GM19239 (cell line): ENCODE results near the gene XPNPEP1.

Experiments used
- DNase-seq: peaks from one replicate; pipeline ENCODE4 v3.0.0; 2011; ENCODE audit warnings: low spot score; ENCODE audit not compliant: insufficient read length
- FAIRE-seq: peaks from 2 replicates; lab custom pipeline; 2011; peaks lifted over from hg19 to GRCh38; lab: Jason Lieb, UNC

XPNPEP1 gene

GRCh38 chr10:109898007-109898406 lies 25.3 kb downstream of the XPNPEP1 start:
- FAIRE-seq: no peak

DNA sequence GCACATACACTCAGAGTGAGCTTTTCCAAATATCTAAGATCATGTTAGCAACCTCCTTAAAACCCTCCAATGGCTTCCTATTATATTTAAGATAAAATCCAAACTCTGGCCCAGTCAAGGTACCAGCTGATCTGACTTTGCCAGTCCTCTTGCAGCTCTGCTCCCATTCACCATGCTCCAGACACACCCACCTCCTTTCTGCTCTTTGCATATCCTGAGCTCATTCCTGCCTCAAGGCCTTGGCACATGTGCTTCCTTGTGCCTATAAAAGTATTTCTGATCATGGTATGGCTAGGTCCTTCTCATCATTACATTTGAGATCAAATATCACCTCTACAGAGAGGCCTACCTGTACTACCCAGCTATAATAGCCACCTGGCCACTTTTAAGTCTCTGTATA lies 27.5 kb downstream of the XPNPEP1 start:
- no peak for FAIRE-seq

More at GRCh38 chr10:109898007-109898406, 25.3 kb downstream of the XPNPEP1 start:
- no peak for DNase-seq

DNA sequence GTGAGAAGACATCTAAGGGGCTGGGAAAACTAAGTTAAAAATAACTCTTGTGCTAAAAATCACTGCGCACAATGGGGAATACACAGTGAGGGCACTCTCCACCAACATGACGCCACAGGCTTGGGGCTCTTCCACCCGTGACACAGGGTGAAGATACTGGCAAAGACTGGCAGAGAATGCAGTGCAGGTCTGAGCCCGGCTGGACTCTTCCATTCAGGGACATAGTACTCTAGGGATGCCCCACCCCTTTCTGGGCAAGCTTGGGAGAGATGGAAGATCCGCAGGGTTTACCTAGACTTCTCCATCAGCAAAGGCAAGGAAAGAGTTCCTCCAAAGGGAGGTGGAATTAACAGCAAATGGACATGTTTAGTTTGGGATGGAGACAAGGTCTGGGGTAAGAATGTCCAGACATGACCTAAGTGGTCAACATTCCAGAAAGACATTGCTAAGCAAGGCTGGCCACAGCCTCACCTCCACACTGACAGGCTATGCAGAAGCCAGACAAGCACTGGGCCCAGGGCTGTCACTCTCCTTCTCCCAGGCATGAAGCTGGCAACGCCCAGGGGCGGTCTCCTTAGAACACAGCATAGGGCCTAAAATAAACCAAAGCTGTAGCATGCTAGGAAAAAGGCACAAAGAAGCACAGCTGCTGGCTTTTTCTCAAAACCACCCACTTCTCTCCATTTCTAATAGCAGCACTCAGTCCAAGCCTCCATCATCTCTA lies 28.1 kb downstream of the XPNPEP1 start:
- DNase-seq (no peak), FAIRE-seq (no peak)

More for the DNA sequence above, 27.5 kb downstream of the XPNPEP1 start:
- DNase-seq: no peak

- FAIRE-seq (no peak), DNase-seq (no peak)
Measured at GRCh38 chr10:109894516-109894915, 28.8 kb downstream of the XPNPEP1 start.

DNA sequence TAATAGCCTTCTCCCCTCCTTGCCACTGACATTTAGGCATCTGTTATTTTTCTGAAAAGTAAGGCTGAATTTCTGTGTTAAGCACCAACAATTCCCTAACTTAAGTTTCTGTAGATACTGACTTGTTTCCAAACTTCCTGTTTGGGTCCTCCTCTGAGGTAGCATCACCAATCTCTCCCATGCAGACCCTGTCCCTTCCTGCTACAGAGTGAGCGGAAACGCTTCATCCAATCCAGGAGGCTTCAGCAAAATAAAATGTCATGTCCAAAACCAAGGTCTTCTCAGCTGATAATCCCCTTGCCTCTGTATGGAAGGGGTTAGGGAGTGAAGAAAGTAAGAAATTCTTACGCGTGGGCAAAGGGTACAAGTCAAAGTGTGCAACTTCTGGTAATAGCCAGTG lies 29.9 kb downstream of the XPNPEP1 start:
- DNase-seq: no peak
- no peak for FAIRE-seq

DNA sequence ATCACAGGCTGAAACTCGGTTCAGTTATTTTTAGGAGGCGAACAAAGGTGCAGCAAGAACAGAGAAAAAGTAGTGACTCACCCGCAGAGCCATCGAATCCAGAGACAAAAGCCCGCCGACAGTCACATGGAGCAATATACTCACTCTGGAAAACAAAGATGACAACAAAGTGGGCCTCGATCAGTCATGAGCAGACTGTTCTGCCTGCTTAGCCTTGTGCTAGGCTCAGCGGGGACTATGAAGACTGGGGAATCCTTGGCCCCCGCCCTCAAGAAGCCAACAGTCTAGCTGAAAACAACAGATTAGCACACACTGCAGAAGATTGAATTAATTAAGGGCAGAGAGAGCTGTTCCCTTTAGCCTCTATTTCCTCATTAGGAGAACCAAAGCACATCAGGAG lies 30.4 kb downstream of the XPNPEP1 start:
- no peak for FAIRE-seq
- no peak for DNase-seq

- DNase-seq: no peak
- peak; percentile 40 for FAIRE-seq
Measured at GRCh38 chr10:109892117-109892516, 31.2 kb downstream of the XPNPEP1 start.

GRCh38 chr10:109891105-109891504 lies 32.2 kb downstream of the XPNPEP1 start:
- DNase-seq (no peak), FAIRE-seq (no peak)

GRCh38 chr10:109889867-109890266 lies 33.4 kb downstream of the XPNPEP1 start:
- no peak for FAIRE-seq

GRCh38 chr10:109887776-109888175 lies 35.5 kb downstream of the XPNPEP1 start:
- DNase-seq (no peak), FAIRE-seq (no peak)

More at GRCh38 chr10:109889867-109890266, 33.4 kb downstream of the XPNPEP1 start:
- DNase-seq: no peak

DNA sequence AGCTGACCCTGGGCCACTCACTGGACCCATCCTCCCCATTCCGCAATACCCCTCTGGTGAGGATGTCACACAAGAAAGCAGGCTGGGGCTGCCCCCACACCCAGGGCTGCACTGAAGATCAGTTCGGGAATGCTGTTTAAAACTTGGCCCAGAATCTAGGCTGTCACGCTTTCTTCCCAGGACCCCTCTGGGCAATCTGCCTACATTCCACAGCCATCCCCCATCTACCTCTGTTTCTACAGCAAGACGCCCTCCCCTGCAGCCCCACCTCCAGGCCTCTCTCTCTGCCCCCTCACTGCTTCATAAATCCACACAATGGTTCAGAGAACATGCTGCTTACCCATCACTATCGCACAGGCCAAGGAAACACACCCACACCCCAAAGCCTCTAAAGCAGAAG lies 36.1 kb downstream of the XPNPEP1 start:
- DNase-seq (no peak), FAIRE-seq (no peak)

GRCh38 chr10:109886781-109887140 lies 36.5 kb downstream of the XPNPEP1 start:
- FAIRE-seq (no peak), DNase-seq (no peak)

- FAIRE-seq (no peak), DNase-seq (no peak)
Measured at GRCh38 chr10:109886037-109886780, 37.1 kb downstream of the XPNPEP1 start.

GRCh38 chr10:109883859-109884771 lies 39.2 kb downstream of the XPNPEP1 start:
- DNase-seq: peak; percentile 73
- FAIRE-seq: peak; percentile 91

DNA sequence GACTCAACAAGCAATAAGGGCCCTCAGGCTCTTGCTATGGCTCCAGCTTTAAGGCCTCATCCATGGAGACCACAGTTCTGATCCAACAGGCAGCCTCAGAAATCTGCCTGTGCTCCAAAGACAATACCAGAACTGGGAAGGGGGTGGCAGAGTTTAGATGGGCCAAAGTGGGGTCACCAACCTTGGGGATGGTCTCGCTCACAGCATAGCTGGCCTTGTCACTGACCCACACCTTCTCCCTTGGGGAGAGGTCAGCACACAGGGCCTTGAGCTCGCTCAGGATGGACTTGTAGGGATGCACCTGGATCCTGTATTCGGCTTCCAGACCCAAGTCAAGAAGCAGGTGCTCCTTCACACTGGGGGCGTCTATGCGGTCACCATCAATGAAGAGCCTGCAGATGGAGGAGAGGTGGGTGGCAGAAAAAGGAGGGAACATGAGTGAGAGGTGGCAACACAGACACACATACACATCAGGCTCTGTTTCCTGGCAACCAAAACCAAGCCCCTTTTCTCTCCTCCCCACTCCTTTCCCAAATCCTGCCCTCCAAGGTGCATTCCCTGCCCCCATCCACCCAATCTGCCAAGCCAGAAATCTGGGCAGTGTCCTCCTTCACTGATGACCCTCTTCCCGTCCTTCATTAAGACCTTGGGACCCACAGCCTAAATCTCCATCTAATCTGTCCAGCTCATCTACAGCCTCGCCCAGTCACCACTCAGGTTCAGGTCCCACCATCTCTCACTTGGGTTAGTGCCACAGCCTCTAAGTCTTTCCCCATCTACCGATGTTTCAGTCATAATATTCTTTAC lies 40.9 kb downstream of the XPNPEP1 start:
- FAIRE-seq (no peak), DNase-seq (no peak)

DNA sequence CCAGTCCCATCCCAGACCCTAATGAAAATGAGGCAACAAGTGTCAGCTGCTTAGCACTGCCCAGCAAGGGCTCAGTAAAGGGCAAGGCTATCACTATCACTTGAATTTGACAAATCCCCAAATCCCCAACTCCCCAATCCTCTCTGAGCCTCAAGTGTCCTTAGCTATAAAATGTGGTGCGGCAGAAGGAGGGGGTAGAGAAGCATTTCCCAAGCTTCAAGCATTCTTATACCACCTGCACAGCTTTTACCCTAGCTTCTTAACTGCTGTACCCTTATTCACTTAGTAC lies 41.6 kb downstream of the XPNPEP1 start:
- FAIRE-seq: no peak
- DNase-seq: no peak

GRCh38 chr10:109880886-109881768 lies 42.2 kb downstream of the XPNPEP1 start:
- no peak for FAIRE-seq
- DNase-seq: no peak

- DNase-seq (no peak), FAIRE-seq (no peak)
Measured at GRCh38 chr10:109877546-109877945, 45.8 kb downstream of the XPNPEP1 start.
